HG02885 (cell line): ENCODE data around the gene LRRIQ1.

Experiments used
- ATAC-seq: cut with Tn5 transposase; IDR thresholded peaks from one replicate; pipeline ENCODE4 v1.9.1; 2021; ENCODE audit warnings: mild to moderate bottlenecking; ENCODE audit not compliant: unreplicated experiment, poor library complexity

Gene LRRIQ1

DNA sequence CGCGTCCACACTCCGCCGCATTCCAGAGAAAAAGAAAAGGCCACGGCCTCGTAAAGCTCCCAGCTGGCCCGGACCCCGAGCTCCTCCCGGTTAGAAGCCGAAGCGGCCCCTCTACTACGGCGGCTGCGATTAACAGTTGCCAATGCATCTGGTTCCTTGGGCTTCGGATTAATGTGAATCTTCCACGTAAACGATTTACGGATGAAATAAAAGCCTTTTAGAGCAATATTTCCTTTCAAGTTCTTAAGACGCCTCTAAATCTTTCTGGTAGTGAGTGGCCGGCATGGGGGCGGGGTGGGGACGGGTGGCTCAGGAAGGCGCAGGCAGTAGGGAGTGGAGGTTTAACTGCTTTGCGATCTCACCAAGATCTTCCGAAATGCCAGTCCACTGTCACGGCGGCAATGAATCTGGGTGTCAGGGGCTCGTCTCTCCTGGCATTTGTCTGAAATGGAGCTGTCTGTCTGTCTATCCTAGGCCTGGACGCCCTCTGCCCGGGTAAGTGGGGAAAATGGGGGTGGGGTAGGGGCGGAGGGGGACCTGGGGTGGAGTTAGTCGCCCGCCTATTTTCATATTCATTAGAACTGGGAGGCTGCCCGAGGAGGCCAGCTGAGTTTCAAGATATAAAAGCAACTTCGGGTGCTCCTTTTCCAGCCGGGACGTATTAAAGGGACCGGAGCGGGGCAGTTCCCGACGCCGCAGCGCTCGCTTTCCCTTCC is 243.5 kb downstream of the LRRIQ1 start:
- ATAC-seq, result peak; percentile 7

DNA sequence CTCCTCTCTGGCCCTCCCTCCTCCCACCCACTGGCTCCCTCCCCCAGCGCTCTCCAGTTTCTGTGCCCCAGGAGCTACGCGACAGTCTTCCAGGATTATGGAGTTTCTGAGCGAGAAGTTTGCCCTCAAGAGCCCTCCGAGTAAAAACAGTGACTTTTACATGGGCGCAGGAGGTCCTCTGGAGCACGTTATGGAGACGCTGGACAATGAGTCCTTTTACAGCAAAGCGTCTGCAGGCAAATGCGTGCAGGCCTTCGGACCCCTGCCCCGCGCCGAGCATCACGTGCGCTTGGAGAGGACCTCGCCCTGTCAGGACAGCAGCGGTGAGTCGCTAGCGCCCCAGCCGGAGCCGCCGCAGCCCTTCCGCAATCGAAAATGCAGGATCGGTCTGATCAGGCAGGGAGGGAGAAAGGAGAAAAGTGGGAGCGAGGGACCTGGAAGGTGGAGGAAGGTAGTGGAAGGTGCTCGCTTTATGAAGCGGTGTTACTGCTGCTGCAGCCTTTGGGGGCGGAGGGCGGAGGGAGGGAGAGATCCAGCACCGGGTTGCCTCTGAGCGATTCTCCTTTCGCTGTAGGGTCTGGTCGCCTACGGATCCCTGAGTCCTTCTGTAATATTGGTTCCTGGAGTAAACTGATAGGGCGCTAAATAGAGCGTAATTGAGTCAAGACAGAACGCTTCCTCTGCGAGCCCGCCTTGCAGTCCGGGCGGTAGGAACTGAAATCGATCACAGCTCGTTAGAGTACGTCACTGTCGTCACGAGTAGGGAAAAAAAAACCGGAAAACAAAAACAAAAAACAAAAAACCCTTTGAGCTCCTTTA is 244.2 kb downstream of the LRRIQ1 start, which contains the start of gene ALX1:
Gene ALX1 (plus strand): TSS at position 56 of the 819 bp plus-strand sequence. CDS start 42 bp downstream, at position 98.
- peak; percentile 79 for ATAC-seq

DNA sequence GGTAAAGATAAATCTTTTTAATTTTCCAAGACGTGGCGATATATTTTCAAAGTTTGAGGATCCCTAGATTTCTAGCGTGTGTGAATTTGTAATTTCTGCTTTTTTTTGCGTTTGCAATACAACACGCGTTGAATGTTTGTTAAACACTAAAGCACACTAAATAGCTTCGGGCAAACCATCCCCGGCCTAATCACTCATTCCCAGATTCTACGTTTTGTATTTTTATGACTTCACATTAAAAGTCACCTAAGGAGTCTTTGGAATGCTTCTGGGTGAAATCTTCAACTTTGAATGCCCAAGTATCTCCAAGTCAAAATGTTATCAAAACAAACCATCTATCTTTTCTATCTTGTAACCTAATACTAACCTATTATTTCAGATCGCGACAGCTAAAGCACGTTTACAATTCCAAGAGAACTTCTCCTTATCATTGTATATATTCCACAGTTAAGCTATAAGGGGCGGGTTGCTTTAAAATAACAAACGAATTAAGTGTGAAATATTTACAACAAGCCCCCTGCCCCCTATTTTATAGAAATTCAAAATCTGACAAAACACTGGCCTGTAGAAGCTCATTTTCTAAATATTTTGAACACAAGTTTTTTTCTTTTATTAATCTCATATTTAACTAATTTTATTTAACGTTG is 245.0 kb downstream of the LRRIQ1 start:
- peak; percentile 4 for ATAC-seq

DNA sequence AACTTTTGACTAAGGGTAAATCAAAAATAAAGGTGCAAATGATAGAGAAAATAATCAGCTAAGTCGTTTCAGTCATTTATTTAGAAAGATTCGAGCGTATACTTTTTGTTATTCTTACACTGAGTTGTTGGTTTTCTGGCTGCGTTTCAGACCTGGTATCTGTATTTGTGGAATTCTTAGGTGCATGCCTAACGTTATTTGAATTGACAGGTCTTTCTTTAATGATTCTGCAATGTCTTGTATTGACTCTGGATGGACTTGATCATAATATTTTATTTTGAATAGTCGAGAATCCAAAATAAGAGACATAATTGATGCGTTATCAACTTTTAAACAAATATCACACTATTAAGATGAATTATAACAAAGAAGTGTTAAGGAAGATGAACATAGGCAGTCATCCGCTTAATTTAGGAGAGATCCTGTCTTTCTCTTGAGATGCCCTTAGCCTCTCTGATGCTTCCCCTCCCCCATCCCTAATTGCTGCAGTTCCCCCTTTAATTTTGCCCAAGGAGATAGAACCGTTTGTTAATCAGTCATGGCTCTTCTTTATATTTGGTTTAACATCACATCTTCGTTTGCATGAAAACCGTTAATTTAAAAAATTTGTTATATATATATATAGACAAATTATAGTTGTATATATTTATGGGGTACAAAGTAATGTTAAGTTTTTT is 245.6 kb downstream of the LRRIQ1 start:
- ATAC-seq, result no peak

DNA sequence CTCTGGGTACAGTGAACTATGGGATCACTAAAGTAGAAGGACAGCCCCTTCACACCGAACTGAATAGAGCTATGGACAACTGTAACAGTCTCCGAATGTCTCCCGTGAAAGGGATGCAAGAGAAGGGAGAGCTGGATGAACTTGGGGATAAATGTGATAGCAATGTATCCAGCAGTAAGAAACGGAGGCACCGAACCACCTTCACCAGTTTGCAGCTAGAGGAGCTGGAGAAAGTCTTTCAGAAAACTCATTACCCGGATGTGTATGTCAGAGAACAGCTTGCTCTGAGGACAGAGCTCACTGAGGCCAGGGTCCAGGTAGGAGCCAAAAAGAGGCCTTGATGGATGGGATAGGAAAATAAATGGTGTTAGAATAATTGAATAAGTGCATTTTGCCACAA is 247.4 kb downstream of the LRRIQ1 start:
- ATAC-seq, result no peak
